Measurements from ENCODE around the gene TREH.

The TREH gene

DNA sequence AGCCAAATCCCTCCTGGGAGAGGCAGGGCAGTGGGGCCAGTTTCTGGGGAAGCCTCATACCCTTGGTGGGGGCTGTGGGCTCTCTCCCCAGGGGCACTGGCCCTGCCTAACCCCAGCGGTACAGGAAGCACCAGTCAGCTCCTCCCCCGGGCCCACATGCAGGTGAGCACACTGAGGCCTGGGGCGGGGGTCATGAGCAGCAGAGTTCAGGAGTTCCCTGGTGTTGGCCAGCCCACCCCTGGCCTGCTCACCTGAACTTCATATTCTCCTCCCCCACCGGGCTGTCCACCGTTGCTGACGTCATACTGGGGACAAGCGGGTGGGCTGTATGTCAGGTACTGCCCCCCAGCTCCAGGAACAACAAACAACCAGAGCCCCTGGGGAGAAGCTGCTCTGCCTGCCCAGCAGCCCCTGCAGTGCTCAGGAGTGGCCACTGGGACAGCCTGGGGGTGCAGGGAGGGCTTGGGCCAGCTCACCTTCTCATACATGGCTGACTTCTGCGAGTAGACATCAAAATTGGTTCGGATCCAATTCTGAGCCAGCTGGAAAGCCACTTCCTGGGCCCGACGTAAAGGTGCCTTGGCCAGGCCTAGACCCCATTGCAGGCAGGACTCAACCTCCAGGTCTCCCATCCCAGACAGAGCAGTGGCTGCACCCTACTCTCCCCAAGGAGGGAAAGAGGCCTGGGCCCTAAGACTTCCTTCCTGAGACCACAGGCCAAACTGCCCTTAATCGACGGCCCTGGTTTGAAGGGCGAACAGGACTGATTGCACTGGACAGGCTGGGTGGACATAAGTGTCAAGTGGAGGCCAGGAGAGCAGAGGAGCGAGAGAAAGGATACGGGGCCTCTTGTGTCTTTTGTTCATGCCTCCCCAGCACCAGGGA lies 20.8 kb downstream of the TREH start:
- in situ Hi-C loops (cut with HindIII; ENCODE audit: low pct_unique_long_range_greater_than_20kb, low sequenced_read_pairs) = no loop called here
- no peak for DNase-seq (ENCODE audit: low read depth in 1 of 2, low spot score in 1 of 2)
- no peak for TF ChIP-seq JUND (IDR thresholded peaks at IDR 0.05; ENCODE audit: low read depth)

DNA sequence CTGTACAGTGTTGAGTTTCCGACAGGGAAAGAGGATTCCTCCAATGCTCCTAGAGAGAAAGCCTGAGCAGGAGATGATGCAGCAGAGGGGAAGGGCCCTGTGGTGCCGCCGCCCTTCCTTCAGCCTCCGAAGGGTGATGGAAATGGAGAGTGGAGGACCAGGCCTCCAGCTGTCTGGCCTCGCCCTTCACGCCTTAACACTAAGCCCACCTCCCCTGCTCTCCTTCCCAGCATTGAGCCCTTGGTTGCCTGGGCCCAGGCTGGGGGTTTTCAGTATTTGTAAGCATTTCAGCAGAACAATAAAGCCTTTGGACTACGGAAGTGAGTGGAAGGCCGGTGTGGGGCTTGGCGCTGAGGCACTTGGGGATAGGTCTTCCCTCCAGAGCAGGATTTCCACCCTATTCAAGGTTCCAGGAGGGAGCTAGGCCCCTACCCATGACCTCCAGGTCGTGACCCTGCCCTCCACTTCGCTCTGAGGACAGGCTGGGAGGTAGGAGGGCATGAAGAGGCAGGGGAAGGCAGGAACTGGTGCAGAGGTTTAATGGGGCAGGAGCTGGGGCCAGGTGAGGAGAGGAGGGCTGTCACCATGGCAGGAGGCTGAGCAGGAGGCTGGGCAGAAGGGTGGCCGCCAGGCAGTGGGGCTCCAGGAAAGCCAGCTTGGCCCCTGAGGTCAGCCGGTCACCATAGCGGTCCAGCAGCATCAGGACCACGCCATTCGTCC lies 21.6 kb downstream of the TREH start:
- no peak for DNase-seq (ENCODE audit: low read depth in 1 of 2, low spot score in 1 of 2)
- in situ Hi-C loops (cut with HindIII; ENCODE audit: low pct_unique_long_range_greater_than_20kb, low sequenced_read_pairs) = no loop called here
- no peak for TF ChIP-seq JUND (IDR thresholded peaks at IDR 0.05; ENCODE audit: low read depth)

DNA sequence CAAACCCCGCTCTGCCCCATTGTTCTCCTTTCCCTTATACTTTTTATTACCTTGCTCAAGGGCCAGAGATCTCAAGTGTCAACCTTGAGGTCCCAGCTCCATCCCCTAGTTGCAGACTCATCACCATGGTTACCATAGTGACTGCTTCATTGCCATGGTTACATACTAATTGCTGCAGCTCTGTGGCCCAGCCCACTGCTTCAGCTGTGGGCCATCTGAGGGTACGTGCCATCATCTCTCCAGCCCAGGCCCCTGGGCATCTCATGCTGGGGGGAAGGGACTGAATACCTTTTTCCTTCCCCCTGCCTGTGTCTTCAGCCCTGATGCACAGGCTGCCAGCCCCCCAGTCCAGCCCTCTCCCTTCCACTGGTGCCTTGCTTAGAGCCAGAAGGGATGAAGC lies 22.2 kb downstream of the TREH start:
- in situ Hi-C loops (cut with HindIII; ENCODE audit: low pct_unique_long_range_greater_than_20kb, low sequenced_read_pairs) = no loop called here
- no peak for DNase-seq (ENCODE audit: low read depth in 1 of 2, low spot score in 1 of 2)
- no peak for TF ChIP-seq JUND (IDR thresholded peaks at IDR 0.05; ENCODE audit: low read depth)

DNA sequence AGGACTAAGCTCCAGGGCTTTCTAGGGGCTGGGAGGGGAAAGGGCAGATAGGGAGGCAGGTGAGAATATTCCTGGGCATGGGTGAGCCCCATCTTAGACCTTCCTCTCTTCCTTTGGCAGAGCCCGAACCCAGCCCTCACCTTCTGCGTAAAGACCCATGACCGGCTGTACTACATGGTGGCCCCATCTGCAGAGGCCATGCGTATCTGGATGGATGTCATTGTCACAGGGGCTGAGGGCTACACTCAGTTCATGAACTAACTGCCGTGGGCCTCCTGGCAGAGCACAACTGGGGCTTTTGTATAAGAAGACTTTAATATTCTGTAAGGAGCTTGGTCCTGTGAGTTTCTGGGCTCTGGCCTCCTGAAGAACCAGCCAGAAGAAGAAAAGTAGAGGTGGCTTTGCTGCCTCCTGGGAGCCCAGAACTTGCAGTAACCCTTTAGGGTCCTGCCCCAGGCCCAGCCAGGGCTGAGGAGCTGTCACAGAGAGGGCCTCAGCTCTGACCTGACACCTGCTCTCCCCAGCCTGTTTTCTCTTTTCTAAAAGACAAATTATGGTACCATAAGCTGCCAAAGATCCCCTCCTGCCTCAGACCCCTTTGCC lies 22.8 kb downstream of the TREH start:
- in situ Hi-C loops (cut with HindIII; ENCODE audit: low pct_unique_long_range_greater_than_20kb, low sequenced_read_pairs) = no loop called here
- no peak for DNase-seq (ENCODE audit: low read depth in 1 of 2, low spot score in 1 of 2)
- no peak for TF ChIP-seq JUND (IDR thresholded peaks at IDR 0.05; ENCODE audit: low read depth)

DNA sequence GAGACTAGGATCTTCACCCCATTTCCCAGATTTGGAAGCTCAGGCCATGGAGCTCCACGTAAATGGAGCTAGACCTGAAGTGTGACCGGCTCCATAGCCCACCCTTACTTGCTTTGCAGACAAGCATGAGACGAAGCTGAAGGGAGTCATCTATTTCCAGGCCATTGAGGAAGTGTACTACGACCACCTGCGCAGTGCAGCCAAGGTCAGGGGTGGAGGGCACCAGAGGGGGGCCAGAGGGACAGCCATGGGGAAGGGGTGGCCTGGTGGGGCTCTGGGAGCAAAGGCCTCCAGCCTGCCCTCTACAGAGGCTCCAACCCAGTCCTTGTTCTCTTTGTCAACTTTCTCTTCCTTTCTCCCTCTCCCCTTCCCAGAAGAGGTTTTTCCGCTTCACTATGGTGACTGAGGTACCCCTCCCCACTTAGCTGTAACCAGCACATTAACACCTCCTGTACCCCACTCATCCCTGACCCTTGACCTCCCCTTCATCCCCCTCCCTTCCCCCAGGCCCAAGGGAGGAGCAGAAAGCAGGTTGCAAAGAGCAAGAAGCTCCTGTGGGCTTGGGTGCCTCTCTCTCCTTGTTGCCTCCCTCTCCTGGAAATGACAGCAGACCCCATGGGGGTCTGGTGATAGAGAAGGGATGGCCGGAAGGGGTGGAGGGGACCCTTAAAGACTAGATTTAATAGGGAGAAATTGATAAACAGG lies 23.8 kb downstream of the TREH start:
- in situ Hi-C loops (cut with HindIII; ENCODE audit: low pct_unique_long_range_greater_than_20kb, low sequenced_read_pairs) = no loop called here
- no peak for TF ChIP-seq JUND (IDR thresholded peaks at IDR 0.05; ENCODE audit: low read depth)
- no peak for DNase-seq (ENCODE audit: low read depth in 1 of 2, low spot score in 1 of 2)

DNA sequence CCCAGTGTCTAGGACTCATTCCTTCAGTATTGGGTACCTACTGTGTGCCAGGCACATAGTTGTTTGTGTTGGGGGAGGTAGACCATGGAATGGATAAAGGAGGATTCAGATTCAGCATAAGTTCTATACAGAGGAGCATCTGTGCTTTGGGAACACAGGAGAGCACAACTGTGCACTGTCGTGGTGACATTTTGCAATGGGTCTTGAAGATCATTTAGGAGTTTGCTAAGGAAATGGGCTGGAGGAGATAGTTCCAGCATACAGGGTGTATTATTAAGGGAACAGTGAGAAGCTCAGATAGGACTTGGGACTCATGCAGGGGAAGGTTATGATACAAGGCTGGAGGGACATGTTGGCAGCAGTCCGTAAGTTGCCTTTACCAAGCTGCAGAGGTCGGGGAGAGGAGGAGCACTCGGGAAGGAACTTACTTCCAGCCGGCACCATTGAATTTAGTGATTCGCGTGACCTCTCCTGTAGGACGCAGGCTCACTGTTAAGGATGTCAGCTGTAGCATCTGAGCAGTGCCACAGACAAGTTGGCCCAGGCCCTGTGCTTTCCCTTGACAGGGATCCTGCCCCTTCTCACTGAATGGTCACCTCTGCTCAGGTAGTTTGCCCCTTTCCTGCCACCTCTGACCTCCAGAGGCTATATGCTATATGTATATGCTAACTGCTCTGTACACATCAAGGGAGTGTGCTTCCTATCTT lies 25.6 kb downstream of the TREH start:
- in situ Hi-C loops (cut with HindIII; ENCODE audit: low pct_unique_long_range_greater_than_20kb, low sequenced_read_pairs) = no loop called here

DNA sequence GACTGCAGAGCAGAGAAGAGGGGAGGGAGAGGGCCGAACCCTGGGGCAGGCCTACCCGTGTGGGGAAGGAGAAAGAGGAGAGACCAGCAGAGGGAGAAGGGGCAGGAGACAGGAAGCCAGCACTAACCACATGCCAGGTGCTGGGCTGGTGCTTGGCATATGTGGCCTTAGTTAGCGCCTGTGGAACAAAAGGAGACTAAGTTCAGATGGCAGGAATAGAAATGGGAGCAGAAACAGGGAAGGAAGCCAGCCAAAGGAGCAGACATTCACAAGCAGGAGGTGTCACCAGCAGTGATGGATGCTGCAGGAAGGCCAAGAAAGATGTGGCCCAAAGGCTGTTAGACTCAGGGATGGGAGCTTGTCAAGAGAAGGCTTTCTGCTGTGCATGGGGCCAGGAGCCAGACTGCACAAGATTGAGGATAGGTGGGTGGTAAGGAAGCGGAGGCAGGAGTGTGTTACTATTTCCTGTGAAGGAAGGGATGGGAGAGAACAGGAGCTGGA lies 26.7 kb downstream of the TREH start:
- in situ Hi-C loops (cut with HindIII; ENCODE audit: low pct_unique_long_range_greater_than_20kb, low sequenced_read_pairs) = no loop called here
- DNase-seq (ENCODE audit: low read depth in 1 of 2, low spot score in 1 of 2) = no peak
- no peak for TF ChIP-seq JUND (IDR thresholded peaks at IDR 0.05; ENCODE audit: low read depth)

More for the DNA sequence above, 25.6 kb downstream of the TREH start:
- DNase-seq (ENCODE audit: low read depth in 1 of 2, low spot score in 1 of 2) = no peak
- no peak for TF ChIP-seq JUND (IDR thresholded peaks at IDR 0.05; ENCODE audit: low read depth)

DNA sequence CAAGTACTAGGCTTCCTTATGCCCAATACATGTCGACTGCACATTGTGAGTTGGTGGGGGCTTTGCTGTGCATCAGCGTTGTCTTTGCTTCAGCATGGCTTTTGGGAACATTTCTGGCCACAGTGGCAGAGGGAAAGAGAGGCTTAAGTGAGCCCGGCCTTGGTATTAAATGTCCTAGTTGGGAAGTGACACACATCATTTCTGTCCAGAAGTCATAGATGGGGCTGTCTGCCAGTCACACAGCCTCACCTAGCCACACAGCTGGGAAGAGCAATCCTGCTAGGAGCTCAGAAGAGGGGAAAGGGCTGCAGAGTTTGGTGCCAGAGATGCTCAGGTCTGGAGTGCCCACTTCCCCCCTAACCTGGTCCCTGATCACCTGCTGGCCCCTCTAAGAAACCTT lies 27.6 kb downstream of the TREH start:
- no peak for TF ChIP-seq JUND (IDR thresholded peaks at IDR 0.05; ENCODE audit: low read depth)
- DNase-seq (ENCODE audit: low read depth in 1 of 2, low spot score in 1 of 2) = no peak
- in situ Hi-C loops (cut with HindIII; ENCODE audit: low pct_unique_long_range_greater_than_20kb, low sequenced_read_pairs) = no loop called here

DNA sequence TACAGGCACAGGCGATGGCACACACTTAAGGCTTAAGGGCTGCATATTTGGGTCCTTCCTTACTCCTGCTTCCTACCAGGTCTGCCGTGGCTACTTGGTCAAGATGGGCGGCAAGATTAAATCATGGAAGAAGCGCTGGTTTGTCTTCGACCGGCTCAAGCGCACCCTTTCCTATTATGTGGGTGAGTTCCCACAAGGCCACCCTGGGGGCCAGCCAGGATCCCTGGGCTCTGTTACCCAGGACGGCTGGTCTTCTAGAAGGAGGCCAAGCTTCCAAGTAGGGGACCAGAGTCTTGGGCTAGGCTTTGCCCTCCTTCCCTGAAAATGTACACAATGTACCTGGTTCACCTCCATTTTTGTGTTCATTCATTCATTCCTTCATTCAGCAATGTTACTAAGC lies 29.1 kb downstream of the TREH start:
- no peak for DNase-seq (ENCODE audit: low read depth in 1 of 2, low spot score in 1 of 2)
- in situ Hi-C loops (cut with HindIII; ENCODE audit: low pct_unique_long_range_greater_than_20kb, low sequenced_read_pairs) = no loop called here
- TF ChIP-seq JUND (IDR thresholded peaks at IDR 0.05; ENCODE audit: low read depth) = no peak

DNA sequence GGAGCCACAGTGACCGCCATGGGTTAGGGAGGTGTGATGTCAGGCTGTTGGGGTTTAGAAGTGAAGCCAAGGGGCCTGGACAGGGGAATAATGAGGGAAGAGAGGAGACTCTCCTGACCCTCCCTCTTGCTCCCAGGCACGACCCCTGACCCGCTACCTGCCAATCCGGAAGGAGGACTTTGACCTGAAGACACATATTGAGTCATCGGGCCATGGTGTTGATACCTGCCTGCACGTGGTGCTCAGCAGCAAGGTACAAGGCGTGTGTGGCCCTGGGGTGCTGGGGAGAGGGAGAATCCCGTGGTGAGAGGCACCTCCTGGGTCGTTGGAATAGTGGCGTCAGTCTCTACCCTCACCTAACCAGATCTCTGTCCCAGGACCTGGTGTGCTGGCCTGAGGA lies 29.5 kb downstream of the TREH start:
- TF ChIP-seq JUND (IDR thresholded peaks at IDR 0.05; ENCODE audit: low read depth) = no peak
- in situ Hi-C loops (cut with HindIII; ENCODE audit: low pct_unique_long_range_greater_than_20kb, low sequenced_read_pairs) = no loop called here
- DNase-seq (ENCODE audit: low read depth in 1 of 2, low spot score in 1 of 2) = no peak

DNA sequence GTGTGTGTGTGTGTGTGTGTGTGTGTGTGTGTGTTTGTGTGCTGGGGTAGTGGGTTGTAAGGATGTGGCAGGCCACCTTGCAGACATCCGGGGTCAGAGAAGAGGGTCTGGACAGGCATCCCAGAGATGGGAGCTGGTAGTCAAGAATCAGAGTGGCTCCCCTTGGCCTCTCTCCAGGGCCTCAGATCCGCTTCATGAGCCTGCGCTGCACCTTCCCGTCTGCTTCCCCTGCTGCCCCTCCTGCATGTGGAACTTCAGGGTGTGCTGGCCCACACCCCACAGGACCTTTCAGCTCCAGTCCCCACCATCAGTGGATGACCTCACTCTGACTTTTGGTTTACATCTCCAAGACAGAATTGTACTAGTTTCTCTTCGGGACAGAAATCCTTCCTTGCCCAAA lies 31.2 kb downstream of the TREH start:
- DNase-seq (ENCODE audit: low read depth in 1 of 2, low spot score in 1 of 2) = no peak
- in situ Hi-C loops (cut with HindIII; ENCODE audit: low pct_unique_long_range_greater_than_20kb, low sequenced_read_pairs) = no loop called here
- TF ChIP-seq JUND (IDR thresholded peaks at IDR 0.05; ENCODE audit: low read depth) = no peak

DNA sequence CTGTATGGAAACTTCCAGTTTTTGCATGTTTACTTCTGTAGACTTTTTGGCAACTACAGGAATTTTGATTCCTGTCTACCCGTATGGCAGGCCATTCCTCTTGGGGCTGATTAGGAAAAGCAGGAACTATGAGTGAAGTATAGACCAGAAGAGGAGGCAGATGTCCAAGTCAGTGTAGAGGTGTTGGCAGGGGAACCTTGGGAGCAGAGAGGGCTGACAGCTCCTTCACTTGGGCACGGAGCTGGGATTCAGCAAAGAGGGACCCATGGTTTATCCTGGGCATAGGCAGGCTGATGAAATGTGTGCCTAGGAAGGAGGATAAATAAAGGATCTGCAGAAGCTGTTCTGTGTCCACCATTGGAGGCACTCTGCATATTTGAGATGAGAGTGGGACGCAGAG lies 33.1 kb downstream of the TREH start:
- no peak for DNase-seq (ENCODE audit: low read depth in 1 of 2, low spot score in 1 of 2)
- in situ Hi-C loops (cut with HindIII; ENCODE audit: low pct_unique_long_range_greater_than_20kb, low sequenced_read_pairs) = no loop called here
- no peak for TF ChIP-seq JUND (IDR thresholded peaks at IDR 0.05; ENCODE audit: low read depth)

Measured in T47D (cell line).